Measurements from ENCODE around the gene ZFAND3.

The ZFAND3 gene

DNA sequence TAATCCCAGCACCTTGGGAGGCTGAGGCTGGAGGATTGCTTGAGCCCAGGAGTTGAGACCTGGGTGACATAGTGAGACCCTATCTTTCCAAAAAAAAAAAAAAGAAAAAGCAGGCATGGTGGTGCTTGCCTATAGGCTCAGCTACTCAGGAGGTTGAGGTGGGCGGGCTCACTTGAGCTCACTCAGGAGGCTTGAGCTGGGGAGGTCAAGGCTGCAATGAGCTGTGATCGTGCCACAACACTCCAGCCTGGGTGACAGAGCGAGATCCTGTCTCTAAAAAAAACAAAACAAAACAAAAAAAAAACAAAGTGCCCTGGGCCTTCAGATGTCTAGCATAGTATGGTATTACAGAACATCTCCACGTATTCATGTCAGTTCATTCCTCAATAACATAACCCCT, 42.9 kb downstream of the ZFAND3 start:
- Histone ChIP-seq H2AFZ (ENCODE audit: low read depth, low read length) (no peak overlapping the region), H3K4me1 (ENCODE audit: insufficient read depth, low read length) (no peaks in the 10 kb centered on the region), H3K79me2 (ENCODE audit: insufficient read depth, low read length) (peaks cover 94% of the 10 kb centered on the region), H3K27me3 (ENCODE audit: insufficient read depth, low read length, poor library complexity) (no peaks in the 10 kb centered on the region), H3K27ac (ENCODE audit: low read length) (no peak overlapping the region), H3K4me3 (ENCODE audit: low read depth in 1 of 2, low read length in 2 of 2) (no peak overlapping the region), H3K9me3 (ENCODE audit: insufficient read depth, low read length, severe bottlenecking) (no peaks in the 10 kb centered on the region), H4K20me1 (ENCODE audit: insufficient read depth, low read length) (peaks cover 54% of the 10 kb centered on the region; the same call in 1 of the 2 replicates), H3K4me2 (ENCODE audit: insufficient read depth, low read length) (no peak overlapping the region), H3K9ac (ENCODE audit: low read depth, low read length) (no peak overlapping the region), H3K36me3 (ENCODE audit: insufficient read depth, low read length) (no peaks in the 10 kb centered on the region)
- ATAC-seq (ENCODE audit: insufficient read depth, low read depth): no peak
- TF ChIP-seq EZH2 (IDR thresholded peaks at IDR 0.05; ENCODE audit: borderline replicate concordance, low read depth, low read length, severe bottlenecking): no peak
- TF ChIP-seq, protein P1, sequence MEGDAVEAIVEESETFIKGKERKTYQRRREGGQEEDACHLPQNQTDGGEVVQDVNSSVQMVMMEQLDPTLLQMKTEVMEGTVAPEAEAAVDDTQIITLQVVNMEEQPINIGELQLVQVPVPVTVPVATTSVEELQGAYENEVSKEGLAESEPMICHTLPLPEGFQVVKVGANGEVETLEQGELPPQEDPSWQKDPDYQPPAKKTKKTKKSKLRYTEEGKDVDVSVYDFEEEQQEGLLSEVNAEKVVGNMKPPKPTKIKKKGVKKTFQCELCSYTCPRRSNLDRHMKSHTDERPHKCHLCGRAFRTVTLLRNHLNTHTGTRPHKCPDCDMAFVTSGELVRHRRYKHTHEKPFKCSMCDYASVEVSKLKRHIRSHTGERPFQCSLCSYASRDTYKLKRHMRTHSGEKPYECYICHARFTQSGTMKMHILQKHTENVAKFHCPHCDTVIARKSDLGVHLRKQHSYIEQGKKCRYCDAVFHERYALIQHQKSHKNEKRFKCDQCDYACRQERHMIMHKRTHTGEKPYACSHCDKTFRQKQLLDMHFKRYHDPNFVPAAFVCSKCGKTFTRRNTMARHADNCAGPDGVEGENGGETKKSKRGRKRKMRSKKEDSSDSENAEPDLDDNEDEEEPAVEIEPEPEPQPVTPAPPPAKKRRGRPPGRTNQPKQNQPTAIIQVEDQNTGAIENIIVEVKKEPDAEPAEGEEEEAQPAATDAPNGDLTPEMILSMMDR (IDR thresholded peaks at IDR 0.05; ENCODE audit: borderline replicate concordance, extremely low read depth, low read length, poor library complexity, severe bottlenecking): no peak
- DNase-seq: no peak

DNA sequence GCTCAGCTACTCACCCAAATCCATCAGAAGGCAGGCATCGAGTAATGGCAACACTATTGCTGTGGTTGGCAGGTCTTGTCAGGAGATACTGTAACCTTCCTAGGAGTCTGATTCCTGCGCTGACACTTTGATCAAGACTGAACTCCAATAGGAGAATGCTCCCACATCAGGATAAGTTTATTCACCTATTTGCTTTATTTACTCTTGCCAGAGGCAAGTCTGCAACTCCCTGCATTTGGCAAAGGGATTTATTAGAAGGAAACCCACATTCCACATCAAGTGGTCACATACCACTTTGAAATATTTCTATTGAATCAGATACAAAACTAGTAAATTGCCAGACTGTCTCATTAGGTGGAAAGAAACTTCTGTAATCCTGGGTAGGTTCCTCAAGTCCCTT, 43.5 kb downstream of the ZFAND3 start:
- no peaks in the 10 kb centered on the region for H3K36me3 ChIP-seq (ENCODE audit: insufficient read depth, low read length)
- no peaks in the 10 kb centered on the region for H3K4me1 ChIP-seq (ENCODE audit: insufficient read depth, low read length)
- peaks cover 50% of the 10 kb centered on the region; the same call in 1 of the 2 replicates for H4K20me1 ChIP-seq (ENCODE audit: insufficient read depth, low read length)
- no peak overlapping the region for H3K4me2 ChIP-seq (ENCODE audit: insufficient read depth, low read length)
- no peak for TF ChIP-seq EZH2 (IDR thresholded peaks at IDR 0.05; ENCODE audit: borderline replicate concordance, low read depth, low read length, severe bottlenecking)
- TF ChIP-seq, protein P1 (IDR thresholded peaks at IDR 0.05; ENCODE audit: borderline replicate concordance, extremely low read depth, low read length, poor library complexity, severe bottlenecking): no peak
- H3K79me2 ChIP-seq (ENCODE audit: insufficient read depth, low read length): peaks cover 94% of the 10 kb centered on the region
- no peak overlapping the region for H3K9ac ChIP-seq (ENCODE audit: low read depth, low read length)
- ATAC-seq (ENCODE audit: insufficient read depth, low read depth) (no peak), DNase-seq (no peak)
- no peak overlapping the region for H3K4me3 ChIP-seq (ENCODE audit: low read depth in 1 of 2, low read length in 2 of 2)
- H3K27ac ChIP-seq (ENCODE audit: low read length): no peak overlapping the region
- H3K27me3 ChIP-seq (ENCODE audit: insufficient read depth, low read length, poor library complexity): no peaks in the 10 kb centered on the region
- no peak overlapping the region for H2AFZ ChIP-seq (ENCODE audit: low read depth, low read length)
- no peaks in the 10 kb centered on the region for H3K9me3 ChIP-seq (ENCODE audit: insufficient read depth, low read length, severe bottlenecking)

DNA sequence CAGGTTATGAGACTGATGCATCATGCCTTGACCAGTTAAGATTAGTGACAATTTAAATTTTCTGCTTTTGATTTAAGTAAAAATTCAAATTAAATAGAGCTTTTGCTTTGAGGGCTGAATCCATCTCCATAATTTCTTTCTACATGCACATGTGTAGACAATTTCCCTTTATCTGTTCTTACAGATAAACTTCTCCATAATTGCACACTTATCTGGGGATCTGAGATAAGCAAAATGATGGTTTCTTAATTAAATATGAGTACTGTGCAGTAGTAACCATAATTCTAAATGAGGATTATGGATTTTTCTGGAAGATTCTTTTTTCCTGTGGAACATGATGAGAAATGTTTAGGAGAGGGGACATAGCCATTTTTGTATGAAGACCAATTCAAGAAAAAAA, 44.7 kb downstream of the ZFAND3 start:
- Histone ChIP-seq H3K27ac (ENCODE audit: low read length) (no peak overlapping the region), H3K9me3 (ENCODE audit: insufficient read depth, low read length, severe bottlenecking) (no peaks in the 10 kb centered on the region), H4K20me1 (ENCODE audit: insufficient read depth, low read length) (peaks cover 48% of the 10 kb centered on the region; the same call in 1 of the 2 replicates), H3K4me1 (ENCODE audit: insufficient read depth, low read length) (no peaks in the 10 kb centered on the region), H3K9ac (ENCODE audit: low read depth, low read length) (no peak overlapping the region), H3K79me2 (ENCODE audit: insufficient read depth, low read length) (peaks cover 94% of the 10 kb centered on the region), H2AFZ (ENCODE audit: low read depth, low read length) (no peak overlapping the region), H3K36me3 (ENCODE audit: insufficient read depth, low read length) (no peaks in the 10 kb centered on the region), H3K4me2 (ENCODE audit: insufficient read depth, low read length) (no peak overlapping the region), H3K27me3 (ENCODE audit: insufficient read depth, low read length, poor library complexity) (no peaks in the 10 kb centered on the region), H3K4me3 (ENCODE audit: low read depth in 1 of 2, low read length in 2 of 2) (no peak overlapping the region)
- TF ChIP-seq, protein P1 (IDR thresholded peaks at IDR 0.05; ENCODE audit: borderline replicate concordance, extremely low read depth, low read length, poor library complexity, severe bottlenecking): no peak
- no peak for TF ChIP-seq EZH2 (IDR thresholded peaks at IDR 0.05; ENCODE audit: borderline replicate concordance, low read depth, low read length, severe bottlenecking)
- ATAC-seq (ENCODE audit: insufficient read depth, low read depth): no peak
- DNase-seq: no peak

DNA sequence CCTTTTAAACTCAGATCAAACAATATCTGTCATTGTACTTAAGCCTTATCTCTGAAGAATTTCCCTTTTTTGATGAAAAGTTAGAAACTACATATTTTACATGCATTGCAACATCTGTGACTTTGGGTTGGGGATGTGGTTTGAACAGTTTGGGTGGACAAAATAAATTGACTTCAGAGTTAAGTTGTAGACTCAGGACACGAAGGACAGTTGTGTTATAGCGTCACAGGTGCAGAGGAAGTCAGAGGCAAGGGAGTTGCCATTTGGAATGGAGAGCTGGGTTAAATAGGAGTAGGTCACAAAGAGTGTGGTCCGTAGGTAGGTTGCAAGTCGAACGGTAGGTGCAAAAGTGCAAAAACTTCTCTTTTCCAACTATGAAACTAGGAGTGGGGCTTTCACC, 46.0 kb downstream of the ZFAND3 start:
- Histone ChIP-seq H3K36me3 (ENCODE audit: insufficient read depth, low read length) (no peaks in the 10 kb centered on the region), H3K4me1 (ENCODE audit: insufficient read depth, low read length) (no peaks in the 10 kb centered on the region), H4K20me1 (ENCODE audit: insufficient read depth, low read length) (peaks cover 48% of the 10 kb centered on the region; the same call in 1 of the 2 replicates), H3K27ac (ENCODE audit: low read length) (no peak overlapping the region), H3K79me2 (ENCODE audit: insufficient read depth, low read length) (peaks cover 97% of the 10 kb centered on the region), H3K9ac (ENCODE audit: low read depth, low read length) (no peak overlapping the region), H3K9me3 (ENCODE audit: insufficient read depth, low read length, severe bottlenecking) (no peaks in the 10 kb centered on the region), H2AFZ (ENCODE audit: low read depth, low read length) (no peak overlapping the region), H3K27me3 (ENCODE audit: insufficient read depth, low read length, poor library complexity) (no peaks in the 10 kb centered on the region), H3K4me2 (ENCODE audit: insufficient read depth, low read length) (no peak overlapping the region), H3K4me3 (ENCODE audit: low read depth in 1 of 2, low read length in 2 of 2) (no peak overlapping the region)
- TF ChIP-seq, protein P1 (IDR thresholded peaks at IDR 0.05; ENCODE audit: borderline replicate concordance, extremely low read depth, low read length, poor library complexity, severe bottlenecking): no peak
- no peak for TF ChIP-seq EZH2 (IDR thresholded peaks at IDR 0.05; ENCODE audit: borderline replicate concordance, low read depth, low read length, severe bottlenecking)
- no peak for ATAC-seq (ENCODE audit: insufficient read depth, low read depth)
- DNase-seq: no peak
